8988T (cell line): ENCODE results near the gene COPS8.

Source experiments
- DNase-seq: peaks from one replicate; pipeline ENCODE4 v3.0.0; 2011

The COPS8 gene

GRCh38 chr2:237066396-237066795 lies 19.3 kb upstream of the COPS8 start:
- DNase-seq, result no peak

- no peak for DNase-seq
Observed at GRCh38 chr2:237068005-237068576, 17.6 kb upstream of the COPS8 start.

GRCh38 chr2:237072067-237072931 lies 13.4 kb upstream of the COPS8 start:
- DNase-seq, result no peak

- DNase-seq, result no peak
Observed at GRCh38 chr2:237073552-237073951, 12.1 kb upstream of the COPS8 start.

- DNase-seq, result no peak
Observed at GRCh38 chr2:237074211-237074993, 11.3 kb upstream of the COPS8 start.

- DNase-seq, result no peak
Observed at GRCh38 chr2:237075749-237076599, 9.7 kb upstream of the COPS8 start.

GRCh38 chr2:237081596-237081995 lies 4.1 kb upstream of the COPS8 start:
- no peak for DNase-seq

GRCh38 chr2:237083026-237083425 lies 2.7 kb upstream of the COPS8 start:
- DNase-seq, result no peak

GRCh38 chr2:237084444-237084843 lies 1.2 kb upstream of the COPS8 start:
- DNase-seq, result no peak

- no peak for DNase-seq
Observed at GRCh38 chr2:237090906-237091305, 5.2 kb downstream of the COPS8 start.

- no peak for DNase-seq
Observed at GRCh38 chr2:237091779-237092436, 6.2 kb downstream of the COPS8 start.

GRCh38 chr2:237092506-237092905 lies 6.8 kb downstream of the COPS8 start:
- DNase-seq, result no peak

GRCh38 chr2:237092920-237093781 lies 7.5 kb downstream of the COPS8 start:
- DNase-seq, result no peak

GRCh38 chr2:237096201-237096600 lies 10.5 kb downstream of the COPS8 start:
- no peak for DNase-seq

- DNase-seq, result no peak
Observed at GRCh38 chr2:237096911-237097310, 11.2 kb downstream of the COPS8 start.

GRCh38 chr2:237097326-237097910 lies 11.7 kb downstream of the COPS8 start:
- DNase-seq, result no peak

GRCh38 chr2:237097911-237098702 lies 12.4 kb downstream of the COPS8 start:
- no peak for DNase-seq

GRCh38 chr2:237099804-237100203 lies 14.1 kb downstream of the COPS8 start:
- DNase-seq, result no peak

GRCh38 chr2:237101118-237101979 lies 15.7 kb downstream of the COPS8 start:
- DNase-seq, result no peak
